Activated CD4-positive, CD25-positive, alpha-beta regulatory T cell treated with anti-CD3 and anti-CD28 coated beads, Interleukin-2, amount 50 U/mL, for 16 hours (primary cell): Measurements from ENCODE around the gene SEMA3C.

Experiments
- DNase-seq: peaks from one replicate; pipeline ENCODE4 v3.0.0-alpha.2; 2020; ENCODE audit warnings: low read depth, low spot score

The SEMA3C gene

GRCh38 chr7:80825499-80825898 is 93.4 kb downstream of the SEMA3C start:
- DNase-seq = no peak

GRCh38 chr7:80824253-80824652 is 94.6 kb downstream of the SEMA3C start:
- no peak for DNase-seq

GRCh38 chr7:80823057-80823456 is 95.8 kb downstream of the SEMA3C start:
- DNase-seq = no peak

GRCh38 chr7:80821771-80822319 is 97.0 kb downstream of the SEMA3C start:
- no peak for DNase-seq

GRCh38 chr7:80819503-80819902 is 99.3 kb downstream of the SEMA3C start:
- DNase-seq = no peak

GRCh38 chr7:80818181-80818580 is 100.7 kb downstream of the SEMA3C start:
- DNase-seq = no peak

GRCh38 chr7:80816806-80817205 is 102.0 kb downstream of the SEMA3C start:
- no peak for DNase-seq

- no peak for DNase-seq
Observed at GRCh38 chr7:80815733-80816132, 103.1 kb downstream of the SEMA3C start.

GRCh38 chr7:80809545-80809944 is 109.3 kb downstream of the SEMA3C start:
- no peak for DNase-seq

GRCh38 chr7:80807166-80807900 is 111.5 kb downstream of the SEMA3C start:
- DNase-seq = no peak

- no peak for DNase-seq
Observed at GRCh38 chr7:80806663-80807062, 112.2 kb downstream of the SEMA3C start.

- DNase-seq = no peak
Observed at GRCh38 chr7:80804589-80804988, 114.3 kb downstream of the SEMA3C start.

GRCh38 chr7:80802527-80802926 is 116.3 kb downstream of the SEMA3C start:
- DNase-seq = no peak

- DNase-seq = no peak
Observed at GRCh38 chr7:80794631-80795573, 123.9 kb downstream of the SEMA3C start.

GRCh38 chr7:80791509-80791929 is 127.3 kb downstream of the SEMA3C start:
- DNase-seq = no peak

- DNase-seq = no peak
Observed at GRCh38 chr7:80790877-80791276, 128.0 kb downstream of the SEMA3C start.

- no peak for DNase-seq
Observed at GRCh38 chr7:80787721-80788120, 131.1 kb downstream of the SEMA3C start.

GRCh38 chr7:80785961-80786536 is 132.8 kb downstream of the SEMA3C start:
- DNase-seq = no peak

GRCh38 chr7:80785276-80785675 is 133.6 kb downstream of the SEMA3C start:
- DNase-seq = no peak

- DNase-seq = no peak
Observed at GRCh38 chr7:80783678-80784327, 135.0 kb downstream of the SEMA3C start.

- DNase-seq = no peak
Observed at GRCh38 chr7:80783186-80783677, 135.6 kb downstream of the SEMA3C start.
